Neuronal stem cell (in vitro differentiated cells): ENCODE results near the gene COX4I1.
A peak's percentile ranks its signal among the peaks of the same experiment; 100 is the strongest.

ENCODE experiments used
- DNase-seq: peaks from one replicate; pipeline ENCODE4 v3.0.0-alpha.2; 2013; ENCODE audit warnings: low spot score
- H2AFZ ChIP-seq: one replicate; pipeline ENCODE4 v1.6.1; 2013; ENCODE audit warnings: mild to moderate bottlenecking, low read length, inconsistent platforms
- H2AK5ac ChIP-seq: 2 replicates; pipeline ENCODE4 v1.6.1; 2013; ENCODE audit warnings: low read depth, mild to moderate bottlenecking, inconsistent platforms, low read length, moderate library complexity, mixed read lengths
- H2BK120ac ChIP-seq: 2 replicates; pipeline ENCODE4 v1.6.1; 2013; ENCODE audit warnings: low read depth, mild to moderate bottlenecking, inconsistent platforms, low read length, moderate library complexity, mixed read lengths
- H2BK12ac ChIP-seq: one replicate; pipeline ENCODE4 v1.6.1; 2013; ENCODE audit warnings: low read length, inconsistent platforms
- H2BK15ac ChIP-seq: 2 replicates; pipeline ENCODE4 v1.6.1; 2013; ENCODE audit warnings: mild to moderate bottlenecking, low read length, inconsistent platforms, mixed read lengths
- H2BK5ac ChIP-seq: one replicate; pipeline ENCODE4 v1.6.1; 2013; ENCODE audit warnings: inconsistent platforms, mild to moderate bottlenecking, low read length, moderate library complexity
- H3K14ac ChIP-seq: one replicate; pipeline ENCODE4 v1.6.1; 2013; ENCODE audit warnings: low read length, inconsistent platforms
- H3K18ac ChIP-seq: 2 replicates; pipeline ENCODE4 v1.6.1; 2013; ENCODE audit warnings: low read length, inconsistent platforms
- H3K23ac ChIP-seq: 2 replicates; pipeline ENCODE4 v1.6.1; 2013; ENCODE audit warnings: low read depth, mild to moderate bottlenecking, mixed read lengths, low read length, inconsistent platforms; ENCODE audit not compliant: poor library complexity
- H3K27ac ChIP-seq: replicated peaks from 3 replicates; pipeline ENCODE4 v1.5.1; 2013; ENCODE audit warnings: low read length, inconsistent platforms
- H3K27me3 ChIP-seq, 3 experiments: 2 replicates each; pipeline ENCODE4 v1.6.1; 2013; ENCODE audit warnings: low read length in 3 of 3, mild to moderate bottlenecking in 2 of 3, inconsistent platforms in 1 of 3, low read depth in 1 of 3, mixed read lengths in 1 of 3, moderate library complexity in 1 of 3; ENCODE audit not compliant: control insufficient read depth in 3 of 3, insufficient read depth in 3 of 3
- H3K36me3 ChIP-seq, 2 donors: replicated peaks in 1 of 2; 2 replicates each; pipeline ENCODE4 v1.6.1; 2013; ENCODE audit warnings: low read length in 2 of 2; ENCODE audit not compliant: control insufficient read depth in 2 of 2, insufficient read depth in 2 of 2
- H3K4ac ChIP-seq: 2 replicates; pipeline ENCODE4 v1.6.1; 2013; ENCODE audit warnings: inconsistent platforms, mild to moderate bottlenecking, low read length, moderate library complexity
- H3K4me1 ChIP-seq, 2 donors: 1 replicate in 1 of 2; 2 replicates in 1 of 2; pipeline ENCODE4 v1.6.1; 2013; ENCODE audit warnings: low read length in 2 of 2, low read depth in 1 of 2; ENCODE audit not compliant: control insufficient read depth in 2 of 2, insufficient read depth in 1 of 2
- H3K4me2 ChIP-seq: one replicate; pipeline ENCODE4 v1.6.1; 2013; ENCODE audit warnings: mild to moderate bottlenecking, low read length, inconsistent platforms; ENCODE audit not compliant: insufficient read depth, poor library complexity, severe bottlenecking
- H3K4me3 ChIP-seq, 2 donors: 2 replicates each; pipeline ENCODE4 v1.5.1; 2013; ENCODE audit warnings: low read length in 2 of 2, mild to moderate bottlenecking in 2 of 2, inconsistent platforms in 1 of 2, moderate library complexity in 1 of 2
- H3K79me1 ChIP-seq: one replicate; pipeline ENCODE4 v1.6.1; 2013; ENCODE audit warnings: low read depth, mild to moderate bottlenecking, inconsistent platforms, low read length, moderate library complexity
- H3K9ac ChIP-seq: one replicate; pipeline ENCODE4 v1.6.1; 2013; ENCODE audit warnings: mild to moderate bottlenecking, low read depth, low read length, inconsistent platforms; ENCODE audit not compliant: poor library complexity
- H3K9me3 ChIP-seq, 2 donors: replicated peaks in 1 of 2; 2 replicates each; pipeline versions ENCODE3 to v1.6.1; 2013; ENCODE audit warnings: low read length in 2 of 2, mild to moderate bottlenecking in 2 of 2, inconsistent platforms in 1 of 2, low read depth in 1 of 2, mixed read lengths in 1 of 2, moderate library complexity in 1 of 2; ENCODE audit not compliant: control insufficient read depth in 2 of 2, insufficient read depth in 1 of 2
- H4K8ac ChIP-seq: one replicate; pipeline ENCODE4 v1.6.1; 2013; ENCODE audit warnings: low read depth, mild to moderate bottlenecking, inconsistent platforms, low read length, moderate library complexity
- H4K91ac ChIP-seq: one replicate; pipeline ENCODE4 v1.6.1; 2013; ENCODE audit warnings: low read length, low read depth, mild to moderate bottlenecking, inconsistent platforms; ENCODE audit not compliant: poor library complexity
- WGBS, 2 donors: extraction: QIAGEN DNeasy Blood & Tissue Kit; methylation state at CpG; one replicate each; pipeline ENCODE4 v1.1.7; 2013; ENCODE audit warnings: missing lambda C conversion rate in 2 of 2, mixed read lengths in 1 of 2; ENCODE audit not compliant: insufficient read length in 2 of 2, insufficient replicate concordance in 1 of 2; ENCODE audit errors: extremely low coverage in 2 of 2; 5-methylcytosine and 5-hydroxymethylcytosine counted together

Gene COX4I1

DNA sequence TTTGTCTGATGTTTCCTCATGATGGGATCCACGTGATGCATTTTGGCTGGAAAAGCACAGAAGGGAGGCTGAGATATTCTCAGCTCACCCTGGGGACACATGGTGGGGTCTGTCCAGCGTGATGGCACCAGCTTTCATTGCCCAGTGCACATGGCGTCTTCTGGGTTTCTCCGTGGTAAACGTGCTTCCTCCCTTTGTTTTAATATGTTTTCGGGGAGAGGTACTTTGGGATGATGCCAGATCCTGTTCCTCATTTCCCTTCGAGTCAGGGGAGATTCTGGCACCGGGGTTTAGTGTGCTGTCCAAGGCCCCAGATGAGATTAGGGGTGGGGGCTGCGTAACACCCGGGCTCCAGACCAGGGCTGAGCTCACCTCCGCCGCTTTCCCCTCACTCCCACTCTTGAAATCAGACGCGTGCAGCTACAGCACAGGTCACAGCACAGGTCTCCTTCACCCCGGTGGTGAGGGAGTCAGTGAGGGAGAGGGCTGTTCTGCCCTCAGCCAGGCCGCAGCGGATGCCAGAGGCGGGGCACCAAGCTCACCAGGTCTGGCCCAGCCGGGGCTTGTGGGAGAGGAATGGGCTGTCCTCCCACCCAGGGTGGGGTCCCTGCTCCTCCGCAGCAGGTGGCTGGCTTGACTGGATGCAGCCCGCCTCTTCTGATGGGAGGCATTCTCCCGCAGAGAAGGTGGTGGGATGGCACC is 33.9 kb downstream of the COX4I1 start:
- peaks cover 0 to 2% of the 10 kb centered on the region in 2 donors for H3K9me3 ChIP-seq
- no peak overlapping the region for H3K27ac ChIP-seq
- H4K8ac ChIP-seq, result no peak overlapping the region
- H3K4me2 ChIP-seq, result no peak overlapping the region
- H2BK12ac ChIP-seq, result no peak overlapping the region
- no peak overlapping the region for H3K4ac ChIP-seq
- no peak overlapping the region for H2BK5ac ChIP-seq
- no peak overlapping the region for H3K4me3 ChIP-seq
- H2BK15ac ChIP-seq, result no peak overlapping the region
- no peaks in the 10 kb centered on the region for H3K4me1 ChIP-seq
- H2BK120ac ChIP-seq, result no peak overlapping the region
- H3K27me3 ChIP-seq, result peaks cover 0 to 18% (median 0%) of the 10 kb centered on the region in 3 experiments
- H3K23ac ChIP-seq, result no peak overlapping the region
- H3K18ac ChIP-seq, result no peak overlapping the region
- H3K36me3 ChIP-seq, result no peaks in the 10 kb centered on the region
- H4K91ac ChIP-seq, result no peak overlapping the region
- H2AFZ ChIP-seq, result no peak overlapping the region
- H3K79me1 ChIP-seq, result no peaks in the 10 kb centered on the region
- no CpG with 5 or more reads among the region's 22 CpGs for WGBS, 2 donors
- H2AK5ac ChIP-seq, result no peak overlapping the region
- DNase-seq, result no peak
- no peak overlapping the region for H3K9ac ChIP-seq
- H3K14ac ChIP-seq, result no peak overlapping the region

DNA sequence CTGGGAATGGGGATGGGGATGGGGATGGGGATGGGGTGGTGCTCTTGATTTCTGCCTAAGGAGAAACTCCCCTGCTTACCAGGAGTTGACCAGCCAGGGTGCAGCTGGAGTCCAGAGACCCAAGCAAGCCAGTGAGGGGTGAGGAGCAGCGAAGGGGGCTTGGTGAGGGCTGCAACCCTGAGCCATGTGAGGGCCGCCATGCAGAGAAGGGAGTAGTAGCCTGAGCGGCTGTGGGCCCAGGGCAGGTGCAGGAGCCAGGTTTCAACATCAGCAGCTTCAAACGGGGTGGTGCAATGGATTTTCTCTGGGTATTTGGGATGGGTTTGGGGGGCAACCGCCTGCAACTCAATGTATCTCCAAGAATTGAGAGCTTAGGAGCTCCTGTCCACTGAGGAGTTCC is 35.2 kb downstream of the COX4I1 start:
- Histone ChIP-seq H2BK5ac (no peak overlapping the region), H2AFZ (no peak overlapping the region), H3K14ac (no peak overlapping the region), H3K18ac (no peak overlapping the region), H3K79me1 (no peaks in the 10 kb centered on the region), H3K4me3 (no peak overlapping the region), H3K36me3 (no peaks in the 10 kb centered on the region), H2AK5ac (no peak overlapping the region), H2BK12ac (no peak overlapping the region), H2BK120ac (no peak overlapping the region), H4K8ac (no peak overlapping the region), H3K27me3 (peaks cover 0 to 18% (median 0%) of the 10 kb centered on the region in 3 experiments), H3K27ac (no peak overlapping the region), H3K9me3 (peaks cover 0 to 2% of the 10 kb centered on the region in 2 donors), H4K91ac (no peak overlapping the region), H3K4ac (no peak overlapping the region), H3K23ac (no peak overlapping the region), H3K9ac (no peak overlapping the region), H2BK15ac (peak overlapping the region; percentile 30), H3K4me1 (no peaks in the 10 kb centered on the region), H3K4me2 (no peak overlapping the region)
- whole genome bisulfite sequencing, 2 donors, result no CpG with 5 or more reads among the region's 5 CpGs
- no peak for DNase-seq

DNA sequence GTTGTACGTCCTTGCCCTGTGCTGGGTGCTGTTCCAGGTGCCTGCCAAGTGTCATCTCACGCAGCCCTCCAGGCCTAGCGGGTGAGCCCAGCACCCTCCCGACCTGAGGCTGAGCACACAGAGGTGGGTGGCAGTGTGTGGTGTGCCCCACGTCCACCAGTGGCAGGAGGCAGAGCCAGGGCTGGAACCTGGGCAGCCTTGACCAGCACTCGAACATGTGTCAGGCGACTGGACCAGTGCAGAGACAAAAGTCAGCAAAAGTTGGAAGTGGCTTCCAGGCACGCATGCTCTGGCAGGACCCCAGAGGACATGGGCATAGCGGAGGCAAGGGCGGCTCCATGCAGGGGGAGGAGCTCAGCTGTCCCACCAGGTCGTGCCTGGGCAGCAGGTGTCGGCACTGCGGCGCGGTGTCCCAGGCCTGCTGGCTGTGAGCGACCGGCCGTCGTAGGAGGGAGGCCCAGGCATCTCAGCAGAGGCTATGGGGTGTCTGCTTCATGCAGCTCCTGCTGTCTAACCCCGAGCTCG is 35.8 kb downstream of the COX4I1 start:
- DNase-seq, result no peak
- no peaks in the 10 kb centered on the region for H3K36me3 ChIP-seq
- no peak overlapping the region for H3K27ac ChIP-seq
- peak overlapping the region; percentile 32 for H3K18ac ChIP-seq
- H2AK5ac ChIP-seq, result no peak overlapping the region
- H2BK5ac ChIP-seq, result no peak overlapping the region
- H3K9ac ChIP-seq, result no peak overlapping the region
- H2AFZ ChIP-seq, result no peak overlapping the region
- no peaks in the 10 kb centered on the region for H3K4me1 ChIP-seq
- H3K27me3 ChIP-seq, result peaks cover 0 to 18% (median 0%) of the 10 kb centered on the region in 3 experiments
- no peak overlapping the region for H2BK120ac ChIP-seq
- no peak overlapping the region for H4K91ac ChIP-seq
- H3K4me3 ChIP-seq, result no peak overlapping the region
- no peak overlapping the region for H3K4ac ChIP-seq
- no peak overlapping the region for H3K4me2 ChIP-seq
- H2BK15ac ChIP-seq, result peak overlapping the region; percentile 30
- H3K23ac ChIP-seq, result no peak overlapping the region
- no CpG with 5 or more reads among the region's 21 CpGs for WGBS, 2 donors
- peak overlapping the region; percentile 77 for H2BK12ac ChIP-seq
- no peaks in the 10 kb centered on the region for H3K79me1 ChIP-seq
- H3K9me3 ChIP-seq, result peaks cover 0 to 2% of the 10 kb centered on the region in 2 donors
- no peak overlapping the region for H3K14ac ChIP-seq
- H4K8ac ChIP-seq, result no peak overlapping the region

DNA sequence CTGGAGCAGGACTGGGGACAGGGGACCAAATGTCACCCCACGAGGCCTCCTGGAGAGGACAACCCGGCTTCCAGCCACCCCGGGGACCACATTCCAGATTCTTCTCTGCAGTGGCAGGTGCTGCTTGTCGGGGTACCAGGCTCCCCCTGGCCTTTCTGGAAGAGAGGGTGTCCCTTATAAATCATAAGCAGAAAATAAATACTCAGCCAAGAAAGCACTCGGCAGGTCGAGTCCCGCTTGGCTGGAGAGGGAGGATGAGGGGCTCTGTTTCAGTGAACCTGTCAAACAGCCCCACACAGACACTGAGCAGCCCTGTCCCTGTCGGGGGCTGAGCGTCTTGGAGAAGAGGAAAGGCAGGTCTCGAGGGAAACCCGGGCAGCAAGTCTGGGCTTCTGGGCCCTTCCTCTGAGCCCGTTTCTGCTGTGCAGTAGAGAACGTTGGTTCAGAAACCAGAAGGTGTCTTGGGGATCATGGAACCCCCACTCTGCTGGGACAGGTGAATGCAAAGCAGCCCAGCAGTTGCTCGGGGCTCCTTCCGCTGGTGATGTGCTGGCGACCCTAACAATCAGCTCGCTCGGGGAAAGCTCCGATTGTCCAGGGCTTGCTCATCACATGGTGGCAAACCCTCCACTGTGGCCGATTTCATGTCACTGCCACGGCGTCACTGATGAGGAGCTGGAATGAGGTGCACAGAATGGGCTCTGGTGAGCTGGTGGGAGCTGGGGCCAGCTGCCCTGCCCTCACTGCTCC is 36.6 kb downstream of the COX4I1 start:
- peak overlapping the region; percentile 35 for H3K18ac ChIP-seq
- no peak overlapping the region for H2BK120ac ChIP-seq
- no peaks in the 10 kb centered on the region for H3K79me1 ChIP-seq
- H3K4ac ChIP-seq, result no peak overlapping the region
- no peaks in the 10 kb centered on the region for H3K4me1 ChIP-seq
- no peak for DNase-seq
- H3K27ac ChIP-seq, result no peak overlapping the region
- H3K23ac ChIP-seq, result peak overlapping the region; percentile 82
- H3K4me2 ChIP-seq, result no peak overlapping the region
- H3K14ac ChIP-seq, result peak overlapping the region; percentile 43
- H2AK5ac ChIP-seq, result peak overlapping the region; percentile 43
- no peak overlapping the region for H4K91ac ChIP-seq
- no peak overlapping the region for H2BK5ac ChIP-seq
- peak overlapping the region; percentile 66 for H2BK15ac ChIP-seq
- peaks cover 0 to 2% of the 10 kb centered on the region in 2 donors for H3K9me3 ChIP-seq
- H3K4me3 ChIP-seq, result no peak overlapping the region
- H3K9ac ChIP-seq, result no peak overlapping the region
- peaks cover 0 to 22% (median 0%) of the 10 kb centered on the region in 3 experiments for H3K27me3 ChIP-seq
- no peak overlapping the region for H4K8ac ChIP-seq
- WGBS, 2 donors, result no CpG with 5 or more reads among the region's 22 CpGs
- no peak overlapping the region for H2BK12ac ChIP-seq
- H3K36me3 ChIP-seq, result no peaks in the 10 kb centered on the region
- no peak overlapping the region for H2AFZ ChIP-seq
